Activated CD8-positive, alpha-beta T cell treated with anti-CD3 and anti-CD28 coated beads for 36 hours (primary cell): ENCODE results near the gene SLCO2A1. TPM values are rescaled to one million over a fixed set of nuclear protein-coding genes. Genes with fewer than 3 reads are reported as not detected.

ENCODE experiments used
- ATAC-seq: fragments of 200-7000 bp; cut with Tn5 transposase; one replicate; pipeline ENCODE4 v1.10.0; 2021; ENCODE audit warnings: mild to moderate bottlenecking, moderate library complexity
- CTCF ChIA-PET: fragments of 350-600 bp; sonication (Branson Sonifier 250); formaldehyde crosslinking; loops from one replicate; lab custom pipeline; 2021; ENCODE audit warnings: antibody characterized with exemption; lab: Charles Lee
- POLR2A ChIA-PET: fragments of 350-600 bp; sonication (Branson Sonifier 250); formaldehyde crosslinking; loops from one replicate; lab custom pipeline; 2021; ENCODE audit warnings: antibody characterized with exemption; lab: Charles Lee
- DNase-seq: peaks from one replicate; pipeline ENCODE4 v3.0.0-alpha.2; 2020
- H3K27ac Mint-ChIP-seq: one replicate; pipeline ENCODE4 v1.8.0; 2021; ENCODE audit warnings: mild to moderate bottlenecking, mixed read lengths
- H3K27me3 Mint-ChIP-seq: one replicate; pipeline ENCODE4 v1.8.0; 2021; ENCODE audit warnings: mixed read lengths
- H3K36me3 Mint-ChIP-seq: one replicate; pipeline ENCODE4 v1.8.0; 2021; ENCODE audit warnings: low read depth, mixed read lengths
- H3K4me1 Mint-ChIP-seq: one replicate; pipeline ENCODE4 v1.8.0; 2021; ENCODE audit warnings: low read depth, mixed read lengths
- H3K4me3 Mint-ChIP-seq: one replicate; pipeline ENCODE4 v1.8.0; 2021; ENCODE audit warnings: mild to moderate bottlenecking, moderate library complexity, mixed read lengths
- H3K9me3 Mint-ChIP-seq: one replicate; pipeline ENCODE4 v1.8.0; 2021; ENCODE audit warnings: mixed read lengths
- CTCF ChIP-seq: fragments of 200-600 bp; IDR thresholded peaks from one replicate; pipeline ENCODE4 v1.8.0; 2022; ENCODE audit warnings: antibody characterized with exemption, mild to moderate bottlenecking
- intact Hi-C: fragments of 100-400 bp; cut with micrococcal nuclease; formaldehyde crosslinking; loops from one replicate; pipeline ENCODE4 v1.10.0; 2022
- total RNA-seq, 2 experiments: library from RNA; stranded (reverse); gene quantifications; one replicate each; pipeline ENCODE4 v1.2.3, GENCODE V29; 2021

The SLCO2A1 gene
- total RNA-seq, 2 experiments from 2014 or later: not detected

- Mint-ChIP-seq H3K27ac (no peak overlapping the region), H3K27me3 (no peaks in the 10 kb centered on the region), H3K36me3 (no peaks in the 10 kb centered on the region), H3K4me3 (no peak overlapping the region), H3K9me3 (no peaks in the 10 kb centered on the region), H3K4me1 (no peaks in the 10 kb centered on the region)
- ChIA-PET CTCF (interaction anchor here (1.4 kb wide), 1 partner anchor 37 kb away, joined by 3 read pairs; no protein-coding TSS in a partner anchor), POLR2A (no interaction called here)
- DNase-seq (no peak), ATAC-seq (no peak)
- no peak for TF ChIP-seq CTCF
- intact Hi-C loops: no loop called here
These were observed 63.8 kb downstream of the SLCO2A1 start for GRCh38 chr3:133965906-133966305.

- Mint-ChIP-seq H3K36me3 (no peaks in the 10 kb centered on the region), H3K4me3 (no peak overlapping the region), H3K4me1 (no peaks in the 10 kb centered on the region), H3K27me3 (no peaks in the 10 kb centered on the region), H3K9me3 (no peaks in the 10 kb centered on the region), H3K27ac (no peak overlapping the region)
- no peak for ATAC-seq
- ChIA-PET CTCF (interaction anchor here (0.9 to 1.7 kb wide), 4 partner anchors 9 to 41 kb away, joined by 3 to 4 read pairs (median 3); no protein-coding TSS in a partner anchor), POLR2A (no interaction called here)
- intact Hi-C loops: no loop called here
- no peak for DNase-seq
- no peak for TF ChIP-seq CTCF
These were observed 64.6 kb downstream of the SLCO2A1 start for GRCh38 chr3:133965013-133965570.

GRCh38 chr3:133964547-133964946, 65.2 kb downstream of the SLCO2A1 start:
- H3K27ac Mint-ChIP-seq: no peak overlapping the region
- DNase-seq (no peak), ATAC-seq (no peak)
- H3K36me3 Mint-ChIP-seq: no peaks in the 10 kb centered on the region
- TF ChIP-seq CTCF: no peak
- H3K27me3 Mint-ChIP-seq: no peaks in the 10 kb centered on the region
- ChIA-PET CTCF (interaction anchor here (0.9 to 1.7 kb wide), 4 partner anchors 9 to 41 kb away, joined by 3 to 4 read pairs (median 3); no protein-coding TSS in a partner anchor), POLR2A (no interaction called here)
- H3K4me3 Mint-ChIP-seq: no peak overlapping the region
- H3K9me3 Mint-ChIP-seq: no peaks in the 10 kb centered on the region
- intact Hi-C loops: no loop called here
- H3K4me1 Mint-ChIP-seq: no peaks in the 10 kb centered on the region

GRCh38 chr3:133963657-133964396, 65.9 kb downstream of the SLCO2A1 start:
- POLR2A ChIA-PET: no interaction called here
- DNase-seq: no peak
- intact Hi-C loops: no loop called here
- ATAC-seq: no peak
- Mint-ChIP-seq H3K4me3 (no peak overlapping the region), H3K9me3 (no peaks in the 10 kb centered on the region), H3K27ac (no peak overlapping the region), H3K27me3 (no peaks in the 10 kb centered on the region), H3K4me1 (no peaks in the 10 kb centered on the region), H3K36me3 (no peaks in the 10 kb centered on the region)
- TF ChIP-seq CTCF: no peak
- CTCF ChIA-PET: interaction anchor here (0.9 to 1.7 kb wide), 3 partner anchors 8 to 40 kb away, joined by 3 to 4 read pairs (median 3); no protein-coding TSS in a partner anchor

- DNase-seq (no peak), ATAC-seq (no peak)
- Mint-ChIP-seq H3K9me3 (no peaks in the 10 kb centered on the region), H3K27ac (no peak overlapping the region), H3K4me1 (no peaks in the 10 kb centered on the region), H3K4me3 (no peak overlapping the region), H3K36me3 (no peaks in the 10 kb centered on the region), H3K27me3 (no peaks in the 10 kb centered on the region)
- no peak for TF ChIP-seq CTCF
- intact Hi-C loops: no loop called here
- CTCF ChIA-PET: no interaction called here
- POLR2A ChIA-PET: no interaction called here
These were observed 66.9 kb downstream of the SLCO2A1 start for GRCh38 chr3:133962849-133963248.
